ENCODE results near the gene CYTH4.

Gene CYTH4

GRCh38 chr22:37270928-37271650 lies 11.2 kb upstream of the CYTH4 start:
- no peak for DNase-seq (ENCODE audit: low spot score)

- DNase-seq (ENCODE audit: low spot score): no peak
Measured at GRCh38 chr22:37273126-37273845, 9.0 kb upstream of the CYTH4 start.

GRCh38 chr22:37273846-37274225 lies 8.5 kb upstream of the CYTH4 start:
- DNase-seq (ENCODE audit: low spot score): no peak

GRCh38 chr22:37274380-37274862 lies 7.9 kb upstream of the CYTH4 start:
- peak; percentile 59 for DNase-seq (ENCODE audit: low spot score)

- DNase-seq (ENCODE audit: low spot score): no peak
Measured at GRCh38 chr22:37275134-37275533, 7.2 kb upstream of the CYTH4 start.

GRCh38 chr22:37275622-37276021 lies 6.7 kb upstream of the CYTH4 start:
- DNase-seq (ENCODE audit: low spot score): no peak

GRCh38 chr22:37276776-37277175 lies 5.5 kb upstream of the CYTH4 start:
- DNase-seq (ENCODE audit: low spot score): no peak

- no peak for DNase-seq (ENCODE audit: low spot score)
Measured at GRCh38 chr22:37277384-37277783, 4.9 kb upstream of the CYTH4 start.

GRCh38 chr22:37278261-37278660 lies 4.0 kb upstream of the CYTH4 start:
- no peak for DNase-seq (ENCODE audit: low spot score)

GRCh38 chr22:37279331-37280181 lies 2.8 kb upstream of the CYTH4 start:
- DNase-seq (ENCODE audit: low spot score): no peak

- DNase-seq (ENCODE audit: low spot score): no peak
Measured at GRCh38 chr22:37280718-37281117, 1.6 kb upstream of the CYTH4 start.

- DNase-seq (ENCODE audit: low spot score): no peak
Measured at GRCh38 chr22:37281195-37281594, 1.1 kb upstream of the CYTH4 start.

GRCh38 chr22:37281646-37282384 lies 493 bp upstream of the CYTH4 start:
- no peak for DNase-seq (ENCODE audit: low spot score)

- DNase-seq (ENCODE audit: low spot score): peak; percentile 48
Measured at GRCh38 chr22:37283393-37283937, 1.2 kb downstream of the CYTH4 start.

- no peak for DNase-seq (ENCODE audit: low spot score)
Measured at GRCh38 chr22:37284126-37284804, 2.0 kb downstream of the CYTH4 start.

- DNase-seq (ENCODE audit: low spot score): peak; percentile 93
Measured at GRCh38 chr22:37284805-37285355, 2.6 kb downstream of the CYTH4 start.

- no peak for DNase-seq (ENCODE audit: low spot score)
Measured at GRCh38 chr22:37285937-37286336, 3.6 kb downstream of the CYTH4 start.

GRCh38 chr22:37287550-37287951 lies 5.2 kb downstream of the CYTH4 start:
- no peak for DNase-seq (ENCODE audit: low spot score)

GRCh38 chr22:37288521-37288920 lies 6.2 kb downstream of the CYTH4 start:
- no peak for DNase-seq (ENCODE audit: low spot score)

GRCh38 chr22:37289156-37289735 lies 6.9 kb downstream of the CYTH4 start:
- no peak for DNase-seq (ENCODE audit: low spot score)

Data from germinal center (tissue), 1 donor.